KMS-11 (cell line): ENCODE results near the gene ASB10.

ENCODE experiments used
- H2AFZ ChIP-seq: fragments of 200-600 bp; sonication (generic); 2 replicates; pipeline ENCODE4 v1.6.1; 2016; ENCODE audit warnings: antibody characterized with exemption, mixed run types, low read depth
- H3K27ac ChIP-seq: fragments of 200-600 bp; sonication (generic); 2 replicates; pipeline ENCODE4 v1.6.1; 2016; ENCODE audit warnings: mild to moderate bottlenecking, mixed run types
- H3K27me3 ChIP-seq: fragments of 200-600 bp; sonication (generic); 2 replicates; pipeline ENCODE4 v1.6.1; 2017; ENCODE audit warnings: mild to moderate bottlenecking, low read depth, mixed run types, moderate library complexity; ENCODE audit not compliant: insufficient read depth
- H3K36me3 ChIP-seq: fragments of 200-600 bp; sonication (generic); 2 replicates; pipeline ENCODE4 v1.6.1; 2017; ENCODE audit warnings: mild to moderate bottlenecking, mixed run types; ENCODE audit not compliant: insufficient read depth
- H3K4me1 ChIP-seq: fragments of 200-600 bp; sonication (generic); 2 replicates; pipeline ENCODE4 v1.6.1; 2016; ENCODE audit warnings: mild to moderate bottlenecking, low read depth, mixed run types; ENCODE audit not compliant: poor library complexity, severe bottlenecking
- H3K4me2 ChIP-seq: fragments of 200-600 bp; sonication (generic); 2 replicates; pipeline ENCODE4 v1.7.0; 2016; ENCODE audit warnings: mild to moderate bottlenecking, mixed run types
- H3K4me3 ChIP-seq: fragments of 200-600 bp; sonication (generic); IDR thresholded peaks from 2 replicates; pipeline ENCODE4 v1.6.1; 2017; ENCODE audit warnings: low read depth, low read length, mixed read lengths; ENCODE audit not compliant: insufficient read depth
- H3K79me2 ChIP-seq: fragments of 200-600 bp; sonication (generic); 2 replicates; pipeline ENCODE4 v1.6.1; 2016; ENCODE audit warnings: low read depth, mixed run types; ENCODE audit not compliant: insufficient read depth
- H3K9ac ChIP-seq: fragments of 200-600 bp; sonication (generic); 2 replicates; pipeline ENCODE4 v1.6.1; 2016; ENCODE audit warnings: mild to moderate bottlenecking, mixed run types
- H4K20me1 ChIP-seq: fragments of 200-600 bp; sonication (generic); 2 replicates; pipeline ENCODE4 v1.6.1; 2016; ENCODE audit warnings: mild to moderate bottlenecking, mixed run types; ENCODE audit not compliant: insufficient read depth
- CTCF ChIP-seq: fragments of 200-600 bp; sonication (generic); conservative IDR thresholded peaks from 2 replicates; pipeline ENCODE4 v1.6.1; 2017; ENCODE audit warnings: low read depth, mild to moderate bottlenecking, antibody characterized with exemption, low read length, moderate library complexity, mixed read lengths

Gene ASB10

GRCh38 chr7:151139791-151140190 is 47.3 kb downstream of the ASB10 start:
- H3K4me2 ChIP-seq = no peak overlapping the region
- H3K4me1 ChIP-seq = no peaks in the 10 kb centered on the region
- no peaks in the 10 kb centered on the region for H3K79me2 ChIP-seq
- H2AFZ ChIP-seq = no peak overlapping the region
- no peaks in the 10 kb centered on the region for H3K27me3 ChIP-seq
- TF ChIP-seq CTCF = no peak
- no peaks in the 10 kb centered on the region; the same call in 1 of the 2 replicates for H3K36me3 ChIP-seq
- H3K27ac ChIP-seq = no peak overlapping the region
- no peak overlapping the region for H3K9ac ChIP-seq
- no peak overlapping the region for H3K4me3 ChIP-seq
- no peaks in the 10 kb centered on the region for H4K20me1 ChIP-seq

DNA sequence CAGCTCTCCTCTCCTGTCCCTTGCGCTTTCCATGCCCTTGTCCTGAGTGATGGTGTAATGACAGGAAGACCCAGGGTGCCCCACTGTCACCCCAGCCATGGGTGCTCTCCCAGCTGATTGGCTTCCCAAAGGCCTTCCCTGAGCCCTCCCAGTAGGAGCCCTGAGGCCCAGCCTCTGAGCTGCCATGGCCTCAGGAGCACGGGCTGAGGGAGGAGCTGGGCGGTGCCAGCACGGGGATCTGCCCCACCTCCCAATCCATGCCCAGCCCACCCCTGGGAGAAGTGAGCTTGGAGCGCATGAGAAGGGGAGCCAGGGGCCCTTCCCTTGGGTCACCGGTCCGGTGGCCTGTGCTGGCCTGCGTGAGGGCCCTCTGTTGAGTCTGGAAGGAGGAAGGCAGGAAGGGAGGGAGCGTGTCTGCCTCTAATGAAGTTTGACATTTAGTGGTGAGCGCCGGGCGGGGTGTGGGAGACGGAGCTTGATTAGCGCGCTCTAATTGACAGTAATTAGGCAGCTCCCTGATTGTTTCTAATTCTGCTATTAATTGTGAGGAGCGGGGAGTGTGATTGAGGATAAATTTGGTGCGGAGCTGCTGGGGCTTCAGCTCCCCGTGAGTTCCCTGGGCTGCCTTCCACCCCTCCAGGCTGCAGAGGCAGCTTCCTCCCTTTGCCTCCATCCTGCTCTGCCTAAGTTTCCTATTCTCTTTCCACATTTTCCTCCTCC is 47.8 kb downstream of the ASB10 start:
- Histone ChIP-seq H3K4me3 (no peak overlapping the region), H4K20me1 (no peaks in the 10 kb centered on the region), H2AFZ (no peak overlapping the region), H3K4me1 (no peaks in the 10 kb centered on the region), H3K36me3 (no peaks in the 10 kb centered on the region; the same call in 1 of the 2 replicates), H3K27me3 (no peaks in the 10 kb centered on the region), H3K79me2 (no peaks in the 10 kb centered on the region), H3K27ac (no peak overlapping the region), H3K9ac (no peak overlapping the region), H3K4me2 (no peak overlapping the region)
- no peak for TF ChIP-seq CTCF

DNA sequence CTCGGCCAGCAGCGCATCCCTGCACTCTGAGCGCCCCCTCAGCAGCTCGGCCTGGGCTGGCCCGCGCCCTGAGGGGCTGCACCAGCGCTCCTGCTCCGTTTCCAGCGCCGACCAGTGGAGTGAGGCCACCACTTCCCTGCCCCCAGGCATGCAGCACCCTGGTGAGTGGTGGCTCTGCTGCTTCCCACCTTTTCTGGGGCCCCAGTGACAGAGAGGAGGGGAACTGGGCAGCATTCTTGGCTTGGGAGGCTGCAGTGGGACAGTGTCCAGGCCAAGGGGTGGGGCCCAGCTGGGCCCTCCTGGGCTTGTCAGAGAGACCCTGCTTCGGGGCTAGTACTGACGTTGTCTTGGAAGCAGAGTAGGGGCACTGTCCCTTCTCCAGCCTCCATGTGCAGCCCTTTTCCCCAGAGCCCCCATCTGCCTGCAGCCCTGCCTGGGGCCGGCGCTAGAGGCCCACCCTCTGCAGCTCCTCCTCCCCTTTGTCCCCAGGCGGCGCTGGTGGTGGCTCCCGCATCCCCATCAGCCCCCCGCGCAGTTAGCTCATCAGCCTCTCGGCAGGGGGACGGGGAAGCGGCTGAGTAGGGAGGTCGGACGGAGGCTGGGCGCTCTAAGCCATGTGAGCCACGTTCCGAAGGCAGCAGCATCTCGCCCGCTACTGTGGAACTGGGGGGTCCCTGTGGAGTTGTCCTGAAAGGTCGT is 48.7 kb downstream of the ASB10 start:
- no peaks in the 10 kb centered on the region; the same call in 1 of the 2 replicates for H3K36me3 ChIP-seq
- no peaks in the 10 kb centered on the region for H4K20me1 ChIP-seq
- H3K9ac ChIP-seq = no peak overlapping the region
- H3K4me2 ChIP-seq = no peak overlapping the region
- no peaks in the 10 kb centered on the region for H3K79me2 ChIP-seq
- H3K4me1 ChIP-seq = no peaks in the 10 kb centered on the region
- no peak for TF ChIP-seq CTCF
- H2AFZ ChIP-seq = no peak overlapping the region
- H3K27ac ChIP-seq = no peak overlapping the region
- no peak overlapping the region for H3K4me3 ChIP-seq
- H3K27me3 ChIP-seq = no peaks in the 10 kb centered on the region

GRCh38 chr7:151137791-151138152 is 49.3 kb downstream of the ASB10 start:
- Histone ChIP-seq H4K20me1 (no peaks in the 10 kb centered on the region), H3K27me3 (no peaks in the 10 kb centered on the region), H3K9ac (no peak overlapping the region), H3K4me3 (no peak overlapping the region), H3K36me3 (no peaks in the 10 kb centered on the region; the same call in 1 of the 2 replicates), H2AFZ (no peak overlapping the region), H3K79me2 (no peaks in the 10 kb centered on the region), H3K27ac (no peak overlapping the region), H3K4me1 (no peaks in the 10 kb centered on the region), H3K4me2 (no peak overlapping the region)
- TF ChIP-seq CTCF = no peak
